Mesenchymal stem cell (in vitro differentiated cells and primary cell): ENCODE results near the gene FARP1.

ENCODE experiments used
- DNase-seq: peaks from one replicate; pipeline ENCODE4 v3.0.0-alpha.2; 2013
- H2AFZ ChIP-seq: one replicate; pipeline ENCODE4 v1.6.1; 2013; ENCODE audit warnings: low read depth, mild to moderate bottlenecking, control low read depth, inconsistent platforms, low read length, moderate library complexity
- H2AK5ac ChIP-seq: 2 replicates; pipeline ENCODE4 v1.6.1; 2013; ENCODE audit warnings: low read length, moderate library complexity, mild to moderate bottlenecking, inconsistent platforms; ENCODE audit not compliant: severe bottlenecking
- H2BK120ac ChIP-seq: one replicate; pipeline ENCODE4 v1.6.1; 2013; ENCODE audit warnings: low read depth, mild to moderate bottlenecking, inconsistent platforms, low read length, moderate library complexity
- H2BK12ac ChIP-seq, 2 experiments: one replicate each; pipeline ENCODE4 v1.6.1; 2013; ENCODE audit warnings: inconsistent platforms in 2 of 2, low read length in 2 of 2, mild to moderate bottlenecking in 2 of 2, moderate library complexity in 2 of 2, control low read depth in 1 of 2
- H2BK15ac ChIP-seq: one replicate; pipeline ENCODE4 v1.6.1; 2013; ENCODE audit warnings: mild to moderate bottlenecking, low read depth, inconsistent platforms; ENCODE audit not compliant: poor library complexity, severe bottlenecking
- H2BK5ac ChIP-seq: 2 replicates; pipeline ENCODE4 v1.6.1; 2013; ENCODE audit warnings: low read depth, mild to moderate bottlenecking, low read length, control low read depth, inconsistent platforms; ENCODE audit not compliant: poor library complexity, severe bottlenecking
- H3K14ac ChIP-seq, 2 experiments: one replicate each; pipeline ENCODE4 v1.6.1; 2013; ENCODE audit warnings: inconsistent platforms in 2 of 2, low read length in 2 of 2, control low read depth in 1 of 2, mild to moderate bottlenecking in 1 of 2, moderate library complexity in 1 of 2
- H3K18ac ChIP-seq, 2 experiments: one replicate each; pipeline ENCODE4 v1.6.1; 2013; ENCODE audit warnings: inconsistent platforms in 2 of 2, low read length in 2 of 2, control low read depth in 1 of 2, low read depth in 1 of 2, mild to moderate bottlenecking in 1 of 2
- H3K23ac ChIP-seq, 2 experiments: one replicate each; pipeline ENCODE4 v1.6.1; 2013; ENCODE audit warnings: inconsistent platforms in 2 of 2, low read length in 2 of 2, mild to moderate bottlenecking in 2 of 2, moderate library complexity in 2 of 2, control low read depth in 1 of 2
- H3K27ac ChIP-seq: 2 replicates; pipeline ENCODE4 v1.5.1; 2013; ENCODE audit warnings: mild to moderate bottlenecking, moderate library complexity, low read length, control low read depth, inconsistent platforms; ENCODE audit not compliant: poor library complexity, severe bottlenecking
- H3K27me3 ChIP-seq, 2 experiments: 2 replicates each; pipeline versions ENCODE4 v1.6.1 to v1.7.0; 2013; ENCODE audit warnings: low read length in 2 of 2, mild to moderate bottlenecking in 2 of 2, moderate library complexity in 2 of 2, control low read depth in 1 of 2, inconsistent platforms in 1 of 2; ENCODE audit not compliant: control insufficient read depth in 1 of 2, insufficient read depth in 1 of 2
- H3K36me3 ChIP-seq, 2 experiments: 2 replicates each; pipeline versions ENCODE4 v1.6.1 to v1.7.0; 2013; ENCODE audit warnings: low read length in 2 of 2, control low read depth in 1 of 2, inconsistent platforms in 1 of 2, low read depth in 1 of 2, mild to moderate bottlenecking in 1 of 2; ENCODE audit not compliant: insufficient read depth in 2 of 2, control insufficient read depth in 1 of 2
- H3K4ac ChIP-seq, 2 experiments: one replicate each; pipeline ENCODE4 v1.6.1; 2013; ENCODE audit warnings: inconsistent platforms in 2 of 2, low read length in 2 of 2, mild to moderate bottlenecking in 2 of 2, moderate library complexity in 2 of 2, control low read depth in 1 of 2, low read depth in 1 of 2
- H3K4me1 ChIP-seq: 2 replicates; pipeline ENCODE4 v1.6.1; 2013; ENCODE audit warnings: low read depth, low read length, control low read depth; ENCODE audit not compliant: control insufficient read depth, insufficient read depth
- H3K4me2 ChIP-seq: 2 replicates; pipeline ENCODE4 v1.6.1; 2013; ENCODE audit warnings: low read length, mild to moderate bottlenecking, inconsistent platforms; ENCODE audit not compliant: poor library complexity, severe bottlenecking
- H3K4me3 ChIP-seq, 2 experiments: 2 replicates each; pipeline versions ENCODE4 v1.5.1 to v1.7.0; 2013; ENCODE audit warnings: low read length in 2 of 2, mild to moderate bottlenecking in 2 of 2, control low read depth in 1 of 2, low read depth in 1 of 2; ENCODE audit not compliant: insufficient read depth in 1 of 2
- H3K79me1 ChIP-seq: replicated peaks from 2 replicates; pipeline ENCODE4 v1.6.1; 2013; ENCODE audit warnings: mild to moderate bottlenecking, control low read depth, low read length, inconsistent platforms; ENCODE audit not compliant: poor library complexity, severe bottlenecking
- H3K9ac ChIP-seq: 2 replicates; pipeline ENCODE4 v1.7.0; 2013; ENCODE audit warnings: mild to moderate bottlenecking, low read length, moderate library complexity
- H3K9me3 ChIP-seq: 2 replicates; pipeline ENCODE4 v1.7.0; 2013; ENCODE audit warnings: mild to moderate bottlenecking, low read length; ENCODE audit not compliant: control insufficient read depth
- H4K8ac ChIP-seq: one replicate; pipeline ENCODE4 v1.6.1; 2013; ENCODE audit warnings: inconsistent platforms, mild to moderate bottlenecking, low read length, moderate library complexity
- H4K91ac ChIP-seq: one replicate; pipeline ENCODE4 v1.6.1; 2013; ENCODE audit warnings: mild to moderate bottlenecking, low read length, inconsistent platforms
- WGBS: methylation state at CpG from one replicate; pipeline ENCODE4 v1.1.7; 2013; ENCODE audit warnings: mixed read lengths; 5-methylcytosine and 5-hydroxymethylcytosine counted together

FARP1 gene

GRCh38 chr13:98291658-98292057 lies 148.8 kb downstream of the FARP1 start:
- Histone ChIP-seq H3K4me1 (peaks cover 8% of the 10 kb centered on the region), H4K91ac (no peak overlapping the region), H3K4me2 (no peak overlapping the region), H3K9ac (no peak overlapping the region), H3K27ac (no peak overlapping the region), H2AFZ (no peak overlapping the region), H3K18ac (peak overlapping the region in 1 of 2 experiments; percentile 55), H3K27me3 (no peaks in the 10 kb centered on the region), H3K4ac (no peak overlapping the region), H3K9me3 (no peaks in the 10 kb centered on the region), H2BK5ac (no peak overlapping the region), H3K23ac (no peak overlapping the region), H3K79me1 (peaks cover 48% of the 10 kb centered on the region), H3K36me3 (peaks cover 0 to 7% of the 10 kb centered on the region in 2 experiments), H2AK5ac (peak overlapping the region; percentile 27), H4K8ac (no peak overlapping the region), H2BK12ac (peak overlapping the region in 1 of 2 experiments; percentile 19), H3K4me3 (no peak overlapping the region), H2BK120ac (no peak overlapping the region), H3K14ac (peak overlapping the region in 1 of 2 experiments; percentile 74), H2BK15ac (no peak overlapping the region)
- no peak for DNase-seq
- 93% methylated on average over 2 of the region's 2 CpGs for WGBS

GRCh38 chr13:98293103-98293502 lies 150.2 kb downstream of the FARP1 start:
- H3K4ac ChIP-seq = no peak overlapping the region
- no peaks in the 10 kb centered on the region for H3K27me3 ChIP-seq
- no peak overlapping the region for H3K9ac ChIP-seq
- H2AFZ ChIP-seq = no peak overlapping the region
- H2BK12ac ChIP-seq = peak overlapping the region in 1 of 2 experiments; percentile 91
- peaks cover 58% of the 10 kb centered on the region for H3K79me1 ChIP-seq
- H2AK5ac ChIP-seq = peak overlapping the region; percentile 14
- H3K9me3 ChIP-seq = no peaks in the 10 kb centered on the region
- 99% methylated on average over 2 of the region's 2 CpGs for WGBS
- H4K8ac ChIP-seq = peak overlapping the region; percentile 80
- H3K23ac ChIP-seq = no peak overlapping the region
- H3K4me2 ChIP-seq = no peak overlapping the region
- H3K4me3 ChIP-seq = no peak overlapping the region
- peak overlapping the region; percentile 38 for H3K27ac ChIP-seq
- peaks cover 0 to 7% of the 10 kb centered on the region in 2 experiments for H3K36me3 ChIP-seq
- H3K14ac ChIP-seq = no peak overlapping the region
- no peak overlapping the region for H2BK5ac ChIP-seq
- no peak overlapping the region for H2BK120ac ChIP-seq
- peak overlapping the region; percentile 89 for H2BK15ac ChIP-seq
- no peak overlapping the region for H4K91ac ChIP-seq
- no peak for DNase-seq
- H3K18ac ChIP-seq = peak overlapping the region; percentile 76 to 82
- H3K4me1 ChIP-seq = peaks cover 9% of the 10 kb centered on the region

GRCh38 chr13:98293570-98294142 lies 150.8 kb downstream of the FARP1 start:
- H3K4ac ChIP-seq = no peak overlapping the region
- WGBS = 100% methylated on average over 2 of the region's 4 CpGs
- no peaks in the 10 kb centered on the region for H3K27me3 ChIP-seq

GRCh38 chr13:98295371-98295770 lies 152.5 kb downstream of the FARP1 start:
- WGBS = 69% methylated on average over 2 of the region's 2 CpGs
- no peak overlapping the region for H3K9ac ChIP-seq

More at GRCh38 chr13:98293570-98294142, 150.8 kb downstream of the FARP1 start:
- H2AK5ac ChIP-seq = peak overlapping the region; percentile 14
- no peak overlapping the region for H3K23ac ChIP-seq
- peaks cover 9% of the 10 kb centered on the region for H3K4me1 ChIP-seq
- no peaks in the 10 kb centered on the region for H3K9me3 ChIP-seq
- H3K4me2 ChIP-seq = no peak overlapping the region
- no peak overlapping the region for H3K9ac ChIP-seq
- no peak overlapping the region for H3K4me3 ChIP-seq
- H2AFZ ChIP-seq = no peak overlapping the region
- peak overlapping the region; percentile 76 to 82 for H3K18ac ChIP-seq
- peak overlapping the region; percentile 38 for H3K27ac ChIP-seq
- no peak overlapping the region for H3K14ac ChIP-seq
- H3K36me3 ChIP-seq = peaks cover 0 to 7% of the 10 kb centered on the region in 2 experiments
- peak overlapping the region; percentile 80 for H4K8ac ChIP-seq
- no peak overlapping the region for H2BK5ac ChIP-seq
- no peak overlapping the region for H4K91ac ChIP-seq
- H3K79me1 ChIP-seq = peaks cover 57% of the 10 kb centered on the region
- DNase-seq = no peak
- peak overlapping the region; percentile 89 for H2BK15ac ChIP-seq
- no peak overlapping the region for H2BK120ac ChIP-seq
- peak overlapping the region in 1 of 2 experiments; percentile 91 for H2BK12ac ChIP-seq

More at GRCh38 chr13:98295371-98295770, 152.5 kb downstream of the FARP1 start:
- H3K27ac ChIP-seq = no peak overlapping the region
- no peak overlapping the region for H4K8ac ChIP-seq
- no peak overlapping the region for H2AFZ ChIP-seq
- H3K79me1 ChIP-seq = peaks cover 46% of the 10 kb centered on the region
- peak; percentile 69 for DNase-seq
- H3K4me1 ChIP-seq = peaks cover 15% of the 10 kb centered on the region
- no peak overlapping the region for H3K4me3 ChIP-seq
- H2BK12ac ChIP-seq = no peak overlapping the region
- no peak overlapping the region for H2BK120ac ChIP-seq
- no peak overlapping the region for H3K4ac ChIP-seq
- no peaks in the 10 kb centered on the region for H3K27me3 ChIP-seq
- no peak overlapping the region for H3K4me2 ChIP-seq
- peaks cover 0 to 4% of the 10 kb centered on the region in 2 experiments for H3K36me3 ChIP-seq
- H2AK5ac ChIP-seq = no peak overlapping the region
- no peak overlapping the region for H2BK5ac ChIP-seq
- no peak overlapping the region for H3K14ac ChIP-seq
- no peaks in the 10 kb centered on the region for H3K9me3 ChIP-seq
- H3K18ac ChIP-seq = no peak overlapping the region
- no peak overlapping the region for H2BK15ac ChIP-seq
- no peak overlapping the region for H4K91ac ChIP-seq
- H3K23ac ChIP-seq = no peak overlapping the region
